Sigmoid colon (tissue), 7 donors: ENCODE data around the gene RBM23. TPM values are rescaled to one million over a fixed set of nuclear protein-coding genes. Genes with fewer than 3 reads are reported as not detected.
"Not testable (repeated sequence)": the region's sequence is repeated elsewhere in the genome, so short reads cannot be mapped to it uniquely, and the experiment has no call there.

ENCODE experiments used
- DNase-seq: peaks from one replicate; pipeline ENCODE4 v3.0.0-alpha.2; 2019
- H3K27ac ChIP-seq, 4 donors: fragments of 200-600 bp; sonication (generic); one replicate each; pipeline ENCODE4 v1.5.1; 2016 to 2019; ENCODE audit warnings: mild to moderate bottlenecking in 1 of 4
- H3K27me3 ChIP-seq, 3 donors: fragments of 200-600 bp; sonication (generic); one replicate each; pipeline ENCODE4 v1.5.1; 2019; ENCODE audit warnings: mild to moderate bottlenecking in 1 of 3
- H3K36me3 ChIP-seq, 4 donors: fragments of 200-600 bp; sonication (generic); one replicate each; pipeline ENCODE4 v1.5.1; 2016 to 2019
- H3K4me1 ChIP-seq, 4 donors: fragments of 200-600 bp; sonication (generic); one replicate each; pipeline ENCODE4 v1.5.1; 2017 to 2019
- H3K4me3 ChIP-seq, 4 donors: fragments of 200-600 bp; sonication (generic); one replicate each; pipeline ENCODE4 v1.5.1; 2017 to 2019; ENCODE audit warnings: mild to moderate bottlenecking in 2 of 4, moderate library complexity in 1 of 4
- H3K9me3 ChIP-seq, 4 donors: fragments of 200-600 bp in 3 of 4; sonication (generic) in 3 of 4; one replicate each; pipeline versions ENCODE4 v1.5.1 to v1.6.1; 2013 to 2019
- EP300 ChIP-seq, 4 donors: sonication (generic); formaldehyde crosslinking; IDR thresholded peaks; one replicate each; pipeline ENCODE4 v1.6.1; 2017; ENCODE audit warnings: antibody characterized with exemption in 4 of 4
- POLR2A ChIP-seq, 2 donors: fragments of 450-650 bp; IDR thresholded peaks; one replicate each; pipeline ENCODE4 v1.6.1; 2016; ENCODE audit warnings: antibody characterized with exemption in 2 of 2, mild to moderate bottlenecking in 2 of 2, moderate library complexity in 2 of 2
- POLR2AphosphoS5 ChIP-seq, 4 donors: sonication (generic); formaldehyde crosslinking; IDR thresholded peaks; one replicate each; pipeline ENCODE4 v1.6.1; 2017; ENCODE audit warnings: antibody characterized with exemption in 4 of 4
- WGBS, 2 donors: extraction: QIAGEN DNeasy Blood & Tissue Kit; methylation state at CpG; one replicate each; pipeline ENCODE4 v1.1.7; 2013; 5-methylcytosine and 5-hydroxymethylcytosine counted together
- intact Hi-C: fragments of 100-400 bp; cut with DNase I; formaldehyde crosslinking; loops from one replicate; pipeline ENCODE4 v1.15.1; 2023
- polyA plus RNA-seq, 3 donors: library from polyadenylated mRNA; stranded (reverse); fragments of 200-250 nt; gene quantifications; one replicate each; pipeline ENCODE4 v1.2.3, GENCODE V29; 2013
- total RNA-seq, 4 donors: library from RNA; depleted of rRNA; stranded (reverse); fragments of >200 nt; gene quantifications; one replicate each; pipeline ENCODE4 v1.1.0, GENCODE V29; 2016
- TF ChIP-seq, protein P1 (sequence below), 4 experiments: fragments of 450-650 bp in 3 of 4; fragments of 200-600 bp in 1 of 4; IDR thresholded peaks; one replicate each; pipeline ENCODE4 v1.5.1; 2016 to 2019; ENCODE audit warnings: antibody characterized with exemption in 4 of 4, mild to moderate bottlenecking in 3 of 4, moderate library complexity in 2 of 4
- donor health status: healthy with polysubstance abuse.
- donor health status: Bipolar disorder and iron deficiency.
- donor health status: healthy.

Gene RBM23
- total and polyA plus RNA-seq, 7 donors = 31.8 to 5,076 (median 356) TPM

- intact Hi-C loops = no loop called here
- WGBS, 2 donors = 97% methylated on average over 5 of the region's 5 CpGs
- H3K36me3 ChIP-seq = no peaks in the 10 kb centered on the region
Observed at GRCh38 chr14:22866874-22867273, 52.1 kb downstream of the RBM23 start.

GRCh38 chr14:22865424-22866405 lies 53.2 kb downstream of the RBM23 start:
- WGBS, 2 donors = 48 to 64% methylated on average over 6 of the region's 6 CpGs
- no peaks in the 10 kb centered on the region for H3K27me3 ChIP-seq
- no peak for DNase-seq
- intact Hi-C loops = no loop called here
- TF ChIP-seq POLR2AphosphoS5 (IDR thresholded peaks at IDR 0.05) (no peak), POLR2A (IDR thresholded peaks at IDR 0.05) (no peak), EP300 (IDR thresholded peaks at IDR 0.05) (no peak)
- TF ChIP-seq, protein P1, sequence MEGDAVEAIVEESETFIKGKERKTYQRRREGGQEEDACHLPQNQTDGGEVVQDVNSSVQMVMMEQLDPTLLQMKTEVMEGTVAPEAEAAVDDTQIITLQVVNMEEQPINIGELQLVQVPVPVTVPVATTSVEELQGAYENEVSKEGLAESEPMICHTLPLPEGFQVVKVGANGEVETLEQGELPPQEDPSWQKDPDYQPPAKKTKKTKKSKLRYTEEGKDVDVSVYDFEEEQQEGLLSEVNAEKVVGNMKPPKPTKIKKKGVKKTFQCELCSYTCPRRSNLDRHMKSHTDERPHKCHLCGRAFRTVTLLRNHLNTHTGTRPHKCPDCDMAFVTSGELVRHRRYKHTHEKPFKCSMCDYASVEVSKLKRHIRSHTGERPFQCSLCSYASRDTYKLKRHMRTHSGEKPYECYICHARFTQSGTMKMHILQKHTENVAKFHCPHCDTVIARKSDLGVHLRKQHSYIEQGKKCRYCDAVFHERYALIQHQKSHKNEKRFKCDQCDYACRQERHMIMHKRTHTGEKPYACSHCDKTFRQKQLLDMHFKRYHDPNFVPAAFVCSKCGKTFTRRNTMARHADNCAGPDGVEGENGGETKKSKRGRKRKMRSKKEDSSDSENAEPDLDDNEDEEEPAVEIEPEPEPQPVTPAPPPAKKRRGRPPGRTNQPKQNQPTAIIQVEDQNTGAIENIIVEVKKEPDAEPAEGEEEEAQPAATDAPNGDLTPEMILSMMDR (IDR thresholded peaks at IDR 0.05) = no peak
- H3K36me3 ChIP-seq = no peaks in the 10 kb centered on the region
- H3K27ac ChIP-seq = peak overlapping the region in 1 of 4 donors; percentile 17
- peaks cover 0 to 18% (median 15%) of the 10 kb centered on the region in 4 donors for H3K4me1 ChIP-seq
- H3K9me3 ChIP-seq = no peaks in the 10 kb centered on the region
- H3K4me3 ChIP-seq = no peak overlapping the region

More at GRCh38 chr14:22866874-22867273, 52.1 kb downstream of the RBM23 start:
- Histone ChIP-seq H3K9me3 (no peaks in the 10 kb centered on the region), H3K27ac (no peak overlapping the region), H3K4me1 (peaks cover 0 to 20% (median 17%) of the 10 kb centered on the region in 4 donors), H3K27me3 (no peaks in the 10 kb centered on the region), H3K4me3 (no peak overlapping the region)
- no peak for DNase-seq
- TF ChIP-seq POLR2AphosphoS5 (IDR thresholded peaks at IDR 0.05) (no peak), EP300 (IDR thresholded peaks at IDR 0.05) (no peak), POLR2A (IDR thresholded peaks at IDR 0.05) (no peak)
- TF ChIP-seq, protein P1 (IDR thresholded peaks at IDR 0.05) = no peak

DNA sequence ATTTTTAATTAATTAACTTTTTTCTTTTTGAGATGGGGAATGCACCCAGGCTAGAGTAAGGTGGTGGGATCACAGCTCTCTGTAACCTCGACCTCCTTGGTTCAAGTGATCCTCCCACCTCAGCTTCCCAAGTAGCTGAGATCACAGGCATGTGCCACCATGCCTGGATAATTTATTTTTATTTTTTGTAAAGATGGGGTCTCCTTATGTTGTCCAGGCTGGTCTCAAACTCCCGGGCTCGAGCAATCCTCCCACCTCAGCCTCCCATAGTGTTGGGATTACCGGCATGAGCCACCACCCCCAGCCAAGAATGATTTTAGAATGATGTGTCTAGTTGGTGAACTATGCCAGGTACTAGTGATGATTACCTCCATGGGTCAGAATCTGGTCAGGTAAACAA lies 54.0 kb downstream of the RBM23 start:
- DNase-seq = no peak
- no peak overlapping the region for H3K27ac ChIP-seq
- H3K27me3 ChIP-seq = no peaks in the 10 kb centered on the region
- TF ChIP-seq POLR2AphosphoS5 (IDR thresholded peaks at IDR 0.05) = no peak
- TF ChIP-seq EP300 (IDR thresholded peaks at IDR 0.05) = no peak
- TF ChIP-seq, protein P1 (IDR thresholded peaks at IDR 0.05) = no peak
- TF ChIP-seq POLR2A (IDR thresholded peaks at IDR 0.05) = no peak
- intact Hi-C loops = no loop called here
- no peaks in the 10 kb centered on the region for H3K9me3 ChIP-seq
- H3K4me1 ChIP-seq = peaks cover 0 to 11% (median 7%) of the 10 kb centered on the region in 4 donors
- no peaks in the 10 kb centered on the region for H3K36me3 ChIP-seq
- WGBS, 2 donors = 86 to 87% methylated on average over 4 of the region's 4 CpGs
- no peak overlapping the region for H3K4me3 ChIP-seq

DNA sequence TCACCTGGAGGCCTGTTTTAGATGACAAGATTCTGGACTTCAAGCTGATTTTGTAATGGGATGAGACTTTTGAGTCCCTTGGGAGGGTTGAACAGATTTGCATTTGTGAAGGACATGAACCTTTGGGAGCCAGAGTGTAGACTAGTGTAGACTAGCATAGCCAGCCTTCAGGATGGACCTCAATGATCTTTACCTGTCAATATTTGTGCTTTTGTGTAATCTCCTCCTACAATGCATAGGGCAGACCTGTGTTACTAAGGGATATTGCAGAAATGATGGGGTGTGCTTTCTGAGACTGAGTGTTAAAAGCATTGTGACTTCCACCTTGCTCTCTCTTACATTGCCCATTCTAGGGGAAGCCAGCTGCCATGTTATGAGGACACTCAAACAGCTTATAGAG lies 57.3 kb downstream of the RBM23 start:
- peaks cover 0 to 9% (median 2%) of the 10 kb centered on the region in 4 donors for H3K4me1 ChIP-seq
- H3K27ac ChIP-seq = no peak overlapping the region
- no peaks in the 10 kb centered on the region for H3K9me3 ChIP-seq
- no peak for TF ChIP-seq POLR2AphosphoS5 (IDR thresholded peaks at IDR 0.05)
- TF ChIP-seq, protein P1 (IDR thresholded peaks at IDR 0.05) = no peak
- no peak for TF ChIP-seq POLR2A (IDR thresholded peaks at IDR 0.05)
- TF ChIP-seq EP300 (IDR thresholded peaks at IDR 0.05) = no peak
- DNase-seq = no peak
- no peaks in the 10 kb centered on the region for H3K27me3 ChIP-seq
- intact Hi-C loops = no loop called here
- no peak overlapping the region for H3K4me3 ChIP-seq
- no peaks in the 10 kb centered on the region for H3K36me3 ChIP-seq

DNA sequence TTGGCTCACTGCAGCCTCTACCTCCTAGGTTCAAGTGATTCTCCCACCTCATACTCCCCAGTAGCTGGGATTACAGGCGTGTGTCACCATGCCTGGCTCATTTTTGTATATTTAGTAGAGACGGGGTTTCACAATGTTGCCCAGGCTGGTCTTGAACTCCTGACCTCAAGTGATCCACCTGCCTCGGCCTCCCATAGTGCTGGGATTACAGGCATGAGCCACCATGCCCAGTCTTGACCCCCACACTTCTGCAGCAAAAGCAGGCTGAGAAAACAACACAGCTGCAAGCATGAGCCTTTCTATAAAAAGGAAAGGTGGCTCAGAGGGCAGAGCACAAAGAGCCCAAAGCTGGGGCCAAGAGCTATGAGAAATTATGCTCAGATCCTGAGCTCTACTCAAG lies 58.6 kb downstream of the RBM23 start:
- H3K9me3 ChIP-seq, H3K4me3 ChIP-seq, H3K36me3 ChIP-seq, H3K27ac ChIP-seq, H3K27me3 ChIP-seq, intact Hi-C loops, H3K4me1 ChIP-seq, DNase-seq: not testable (repeated sequence)
- 90 to 91% methylated on average over 3 of the region's 3 CpGs for WGBS, 2 donors
